Measurements from ENCODE around the gene ZDHHC16.
"Not testable (repeated sequence)": the region's sequence is repeated elsewhere in the genome, so short reads cannot be mapped to it uniquely, and the experiment has no call there.

ZDHHC16 gene

DNA sequence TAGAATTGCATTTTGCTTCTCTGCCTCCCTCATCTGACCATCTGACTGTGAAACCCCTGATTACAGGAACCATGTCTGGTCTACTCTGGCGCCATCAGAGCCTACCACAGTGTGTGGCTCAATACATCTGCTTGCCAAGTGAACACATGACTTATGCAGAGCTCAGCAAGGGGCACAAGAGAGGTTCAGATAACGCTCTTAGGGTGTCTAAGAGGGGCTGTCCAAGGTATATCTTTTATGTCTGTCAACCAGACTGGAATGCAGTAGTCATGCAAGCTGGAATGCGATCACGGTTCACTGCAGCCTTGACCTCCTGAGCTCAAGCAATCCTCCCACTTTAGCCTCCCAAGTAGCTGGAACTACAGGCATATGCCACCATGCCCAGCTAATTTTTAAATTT lies 34.6 kb upstream of the ZDHHC16 start (continued):
- TF ChIP-seq, protein P1, sequence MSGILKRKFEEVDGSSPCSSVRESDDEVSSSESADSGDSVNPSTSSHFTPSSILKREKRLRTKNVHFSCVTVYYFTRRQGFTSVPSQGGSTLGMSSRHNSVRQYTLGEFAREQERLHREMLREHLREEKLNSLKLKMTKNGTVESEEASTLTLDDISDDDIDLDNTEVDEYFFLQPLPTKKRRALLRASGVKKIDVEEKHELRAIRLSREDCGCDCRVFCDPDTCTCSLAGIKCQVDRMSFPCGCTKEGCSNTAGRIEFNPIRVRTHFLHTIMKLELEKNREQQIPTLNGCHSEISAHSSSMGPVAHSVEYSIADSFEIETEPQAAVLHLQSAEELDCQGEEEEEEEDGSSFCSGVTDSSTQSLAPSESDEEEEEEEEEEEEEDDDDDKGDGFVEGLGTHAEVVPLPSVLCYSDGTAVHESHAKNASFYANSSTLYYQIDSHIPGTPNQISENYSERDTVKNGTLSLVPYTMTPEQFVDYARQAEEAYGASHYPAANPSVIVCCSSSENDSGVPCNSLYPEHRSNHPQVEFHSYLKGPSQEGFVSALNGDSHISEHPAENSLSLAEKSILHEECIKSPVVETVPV (CRISPR knock-in tag; IDR thresholded peaks at IDR 0.05), result no peak
- TF ChIP-seq, protein P2, sequence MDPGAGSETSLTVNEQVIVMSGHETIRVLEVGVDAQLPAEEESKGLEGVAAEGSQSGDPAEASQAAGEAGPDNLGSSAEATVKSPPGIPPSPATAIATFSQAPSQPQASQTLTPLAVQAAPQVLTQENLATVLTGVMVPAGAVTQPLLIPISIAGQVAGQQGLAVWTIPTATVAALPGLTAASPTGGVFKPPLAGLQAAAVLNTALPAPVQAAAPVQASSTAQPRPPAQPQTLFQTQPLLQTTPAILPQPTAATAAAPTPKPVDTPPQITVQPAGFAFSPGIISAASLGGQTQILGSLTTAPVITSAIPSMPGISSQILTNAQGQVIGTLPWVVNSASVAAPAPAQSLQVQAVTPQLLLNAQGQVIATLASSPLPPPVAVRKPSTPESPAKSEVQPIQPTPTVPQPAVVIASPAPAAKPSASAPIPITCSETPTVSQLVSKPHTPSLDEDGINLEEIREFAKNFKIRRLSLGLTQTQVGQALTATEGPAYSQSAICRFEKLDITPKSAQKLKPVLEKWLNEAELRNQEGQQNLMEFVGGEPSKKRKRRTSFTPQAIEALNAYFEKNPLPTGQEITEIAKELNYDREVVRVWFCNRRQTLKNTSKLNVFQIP (CRISPR knock-in tag; IDR thresholded peaks at IDR 0.05; ENCODE audit: borderline replicate concordance, low read depth), result no peak
- no peak for TF ChIP-seq RARB (CRISPR knock-in tag; IDR thresholded peaks at IDR 0.05)

DNA sequence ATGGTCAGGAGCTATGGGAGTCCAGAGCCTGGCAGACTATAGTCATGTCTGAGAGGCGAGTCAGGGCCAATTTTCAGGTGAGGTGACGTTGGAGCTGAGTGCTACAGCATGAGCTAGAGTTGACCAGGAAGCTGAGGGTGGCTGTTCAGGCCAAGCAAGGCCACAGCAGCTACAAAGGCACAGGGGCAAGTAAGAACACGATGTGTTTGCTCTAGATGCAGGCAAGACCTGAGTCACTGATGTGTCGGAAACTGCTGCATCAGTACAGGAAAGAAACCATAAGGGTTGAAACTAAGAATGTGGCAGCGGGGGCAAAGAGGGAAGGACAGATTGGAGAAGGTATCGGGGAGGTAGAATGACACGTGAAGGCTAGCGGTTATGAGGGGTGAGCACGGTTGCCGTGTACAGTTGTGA lies 33.1 kb upstream of the ZDHHC16 start:
- no peak for ATAC-seq
- TF ChIP-seq OSR1 (CRISPR knock-in tag; IDR thresholded peaks at IDR 0.05) (no peak), ZC3H10 (CRISPR knock-in tag; IDR thresholded peaks at IDR 0.05) (no peak), CSDC2 (CRISPR knock-in tag; IDR thresholded peaks at IDR 0.05) (no peak), TOX (CRISPR knock-in tag; IDR thresholded peaks at IDR 0.05; ENCODE audit: borderline replicate concordance) (no peak), ARNTL (CRISPR knock-in tag; IDR thresholded peaks at IDR 0.05; ENCODE audit: borderline replicate concordance, low read depth) (no peak), ZFP30 (CRISPR knock-in tag; IDR thresholded peaks at IDR 0.05) (no peak), ESRRG (CRISPR knock-in tag; IDR thresholded peaks at IDR 0.05) (no peak), RARB (CRISPR knock-in tag; IDR thresholded peaks at IDR 0.05) (no peak), ZNF565 (CRISPR knock-in tag; conservative IDR thresholded peaks at IDR 0.05; ENCODE audit: low read depth) (no peak), TCF4 (CRISPR knock-in tag; IDR thresholded peaks at IDR 0.05; ENCODE audit: borderline replicate concordance) (no peak), PPARA (CRISPR knock-in tag; IDR thresholded peaks at IDR 0.05; ENCODE audit: borderline replicate concordance) (no peak), ZFP3 (CRISPR knock-in tag; IDR thresholded peaks at IDR 0.05) (no peak), SNAI2 (CRISPR knock-in tag; IDR thresholded peaks at IDR 0.05) (no peak)
- TF ChIP-seq, protein P2 (CRISPR knock-in tag; IDR thresholded peaks at IDR 0.05; ENCODE audit: borderline replicate concordance, low read depth), result no peak
- TF ChIP-seq, protein P3, sequence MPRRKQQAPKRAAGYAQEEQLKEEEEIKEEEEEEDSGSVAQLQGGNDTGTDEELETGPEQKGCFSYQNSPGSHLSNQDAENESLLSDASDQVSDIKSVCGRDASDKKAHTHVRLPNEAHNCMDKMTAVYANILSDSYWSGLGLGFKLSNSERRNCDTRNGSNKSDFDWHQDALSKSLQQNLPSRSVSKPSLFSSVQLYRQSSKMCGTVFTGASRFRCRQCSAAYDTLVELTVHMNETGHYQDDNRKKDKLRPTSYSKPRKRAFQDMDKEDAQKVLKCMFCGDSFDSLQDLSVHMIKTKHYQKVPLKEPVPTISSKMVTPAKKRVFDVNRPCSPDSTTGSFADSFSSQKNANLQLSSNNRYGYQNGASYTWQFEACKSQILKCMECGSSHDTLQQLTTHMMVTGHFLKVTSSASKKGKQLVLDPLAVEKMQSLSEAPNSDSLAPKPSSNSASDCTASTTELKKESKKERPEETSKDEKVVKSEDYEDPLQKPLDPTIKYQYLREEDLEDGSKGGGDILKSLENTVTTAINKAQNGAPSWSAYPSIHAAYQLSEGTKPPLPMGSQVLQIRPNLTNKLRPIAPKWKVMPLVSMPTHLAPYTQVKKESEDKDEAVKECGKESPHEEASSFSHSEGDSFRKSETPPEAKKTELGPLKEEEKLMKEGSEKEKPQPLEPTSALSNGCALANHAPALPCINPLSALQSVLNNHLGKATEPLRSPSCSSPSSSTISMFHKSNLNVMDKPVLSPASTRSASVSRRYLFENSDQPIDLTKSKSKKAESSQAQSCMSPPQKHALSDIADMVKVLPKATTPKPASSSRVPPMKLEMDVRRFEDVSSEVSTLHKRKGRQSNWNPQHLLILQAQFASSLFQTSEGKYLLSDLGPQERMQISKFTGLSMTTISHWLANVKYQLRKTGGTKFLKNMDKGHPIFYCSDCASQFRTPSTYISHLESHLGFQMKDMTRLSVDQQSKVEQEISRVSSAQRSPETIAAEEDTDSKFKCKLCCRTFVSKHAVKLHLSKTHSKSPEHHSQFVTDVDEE (CRISPR knock-in tag; IDR thresholded peaks at IDR 0.05), result no peak

DNA sequence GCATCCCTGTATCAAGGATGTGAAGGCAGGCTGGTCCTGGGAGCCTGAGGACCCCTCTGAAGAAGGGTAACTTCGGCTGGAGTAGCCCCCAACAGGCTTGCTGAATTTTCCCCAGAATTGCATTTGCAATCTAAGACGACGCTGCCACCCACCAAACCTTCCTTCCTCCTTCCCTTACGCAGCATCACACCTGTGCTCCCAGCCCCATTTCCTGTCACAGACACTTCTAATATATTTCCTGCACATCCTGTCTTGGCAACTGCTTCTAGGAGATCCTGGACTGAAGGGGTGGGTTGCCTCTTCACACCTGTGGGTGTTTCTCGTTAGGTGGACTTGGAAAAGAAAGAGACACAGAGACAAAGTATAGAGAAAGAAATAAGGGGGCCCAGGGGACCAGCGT lies 29.4 kb upstream of the ZDHHC16 start:
- ATAC-seq, result no peak
- TF ChIP-seq, protein P4, sequence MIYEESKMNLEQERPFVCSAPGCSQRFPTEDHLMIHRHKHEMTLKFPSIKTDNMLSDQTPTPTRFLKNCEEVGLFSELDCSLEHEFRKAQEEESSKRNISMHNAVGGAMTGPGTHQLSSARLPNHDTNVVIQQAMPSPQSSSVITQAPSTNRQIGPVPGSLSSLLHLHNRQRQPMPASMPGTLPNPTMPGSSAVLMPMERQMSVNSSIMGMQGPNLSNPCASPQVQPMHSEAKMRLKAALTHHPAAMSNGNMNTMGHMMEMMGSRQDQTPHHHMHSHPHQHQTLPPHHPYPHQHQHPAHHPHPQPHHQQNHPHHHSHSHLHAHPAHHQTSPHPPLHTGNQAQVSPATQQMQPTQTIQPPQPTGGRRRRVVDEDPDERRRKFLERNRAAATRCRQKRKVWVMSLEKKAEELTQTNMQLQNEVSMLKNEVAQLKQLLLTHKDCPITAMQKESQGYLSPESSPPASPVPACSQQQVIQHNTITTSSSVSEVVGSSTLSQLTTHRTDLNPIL (CRISPR knock-in tag; IDR thresholded peaks at IDR 0.05; ENCODE audit: low read depth), result no peak
- TF ChIP-seq TOX (CRISPR knock-in tag; IDR thresholded peaks at IDR 0.05; ENCODE audit: borderline replicate concordance) (no peak), BACH2 (CRISPR knock-in tag; IDR thresholded peaks at IDR 0.05; ENCODE audit: borderline replicate concordance) (no peak), ZC3H10 (CRISPR knock-in tag; IDR thresholded peaks at IDR 0.05) (no peak), ZNF565 (CRISPR knock-in tag; conservative IDR thresholded peaks at IDR 0.05; ENCODE audit: low read depth) (no peak), PPARA (CRISPR knock-in tag; IDR thresholded peaks at IDR 0.05; ENCODE audit: borderline replicate concordance) (no peak)
- TF ChIP-seq, protein P2 (CRISPR knock-in tag; IDR thresholded peaks at IDR 0.05; ENCODE audit: borderline replicate concordance, low read depth), result no peak
- TF ChIP-seq, protein P5, sequence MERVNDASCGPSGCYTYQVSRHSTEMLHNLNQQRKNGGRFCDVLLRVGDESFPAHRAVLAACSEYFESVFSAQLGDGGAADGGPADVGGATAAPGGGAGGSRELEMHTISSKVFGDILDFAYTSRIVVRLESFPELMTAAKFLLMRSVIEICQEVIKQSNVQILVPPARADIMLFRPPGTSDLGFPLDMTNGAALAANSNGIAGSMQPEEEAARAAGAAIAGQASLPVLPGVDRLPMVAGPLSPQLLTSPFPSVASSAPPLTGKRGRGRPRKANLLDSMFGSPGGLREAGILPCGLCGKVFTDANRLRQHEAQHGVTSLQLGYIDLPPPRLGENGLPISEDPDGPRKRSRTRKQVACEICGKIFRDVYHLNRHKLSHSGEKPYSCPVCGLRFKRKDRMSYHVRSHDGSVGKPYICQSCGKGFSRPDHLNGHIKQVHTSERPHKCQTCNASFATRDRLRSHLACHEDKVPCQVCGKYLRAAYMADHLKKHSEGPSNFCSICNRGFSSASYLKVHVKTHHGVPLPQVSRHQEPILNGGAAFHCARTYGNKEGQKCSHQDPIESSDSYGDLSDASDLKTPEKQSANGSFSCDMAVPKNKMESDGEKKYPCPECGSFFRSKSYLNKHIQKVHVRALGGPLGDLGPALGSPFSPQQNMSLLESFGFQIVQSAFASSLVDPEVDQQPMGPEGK (CRISPR knock-in tag; IDR thresholded peaks at IDR 0.05; ENCODE audit: borderline replicate concordance), result no peak
- TF ChIP-seq, protein P1 (CRISPR knock-in tag; IDR thresholded peaks at IDR 0.05), result no peak

DNA sequence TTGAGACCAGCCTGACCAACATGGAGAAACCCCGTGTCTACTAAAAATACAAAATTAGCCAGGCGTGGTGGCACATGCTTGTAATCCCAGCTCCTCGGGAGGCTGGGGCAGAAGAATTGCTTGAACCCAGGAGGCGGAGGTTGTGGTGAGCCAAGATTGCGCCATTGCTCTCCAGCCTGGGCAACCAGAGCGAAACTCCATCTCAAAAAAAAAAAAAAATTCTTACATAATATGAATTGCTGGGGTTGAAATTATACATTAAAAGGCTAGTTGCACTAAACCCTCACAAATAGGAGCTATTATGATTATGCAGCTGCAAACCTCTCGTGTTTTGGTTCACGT lies 22.2 kb upstream of the ZDHHC16 start:
- not testable (repeated sequence) for ATAC-seq
